H1 (cell line): Measurements from ENCODE around the gene COPS7A. TPM values are rescaled to one million over a fixed set of nuclear protein-coding genes. Genes with fewer than 3 reads are reported as not detected.
A peak's percentile ranks its signal among the peaks of the same experiment; 100 is the strongest.

ENCODE experiments used
- CTCF ChIA-PET: fragments of 300-600 bp; sonication (Branson Sonifier 250); formaldehyde crosslinking; loops from one replicate; lab custom pipeline; 2021; ENCODE audit not compliant: partially characterized antibody; lab: Charles Lee
- POLR2A ChIA-PET: fragments of 300-600 bp; sonication (Branson Sonifier 250); formaldehyde crosslinking; loops from one replicate; lab custom pipeline; 2021; ENCODE audit warnings: inconsistent platforms; ENCODE audit not compliant: partially characterized antibody; lab: Charles Lee
- DNase-seq, 2 experiments: peaks; one replicate each; pipeline versions ENCODE4 v3.0.0 to v3.0.0-alpha.2; 2010 to 2022; ENCODE audit warnings: low spot score in 2 of 2, low read depth in 1 of 2, mixed read lengths in 1 of 2
- FAIRE-seq: peaks from 2 replicates; lab custom pipeline; 2011; peaks lifted over from hg19 to GRCh38; lab: Jason Lieb, UNC
- H2AFZ ChIP-seq: 2 replicates; pipeline ENCODE4 v1.8.1; 2012; ENCODE audit warnings: low read length, inconsistent platforms
- H2AK5ac ChIP-seq: 2 replicates; pipeline ENCODE4 v1.6.1; 2013; ENCODE audit warnings: low read depth, low read length
- H2BK120ac ChIP-seq: replicated peaks from 2 replicates; pipeline ENCODE3; 2013; ENCODE audit warnings: low read depth, low read length, inconsistent platforms
- H2BK12ac ChIP-seq: 2 replicates; pipeline ENCODE4 v1.6.1; 2013; ENCODE audit warnings: low read depth, low read length
- H2BK15ac ChIP-seq: 2 replicates; pipeline ENCODE4 v1.6.1; 2013; ENCODE audit warnings: low read length
- H2BK20ac ChIP-seq: 2 replicates; pipeline ENCODE4 v1.6.1; 2013; ENCODE audit warnings: low read length
- H2BK5ac ChIP-seq: 2 replicates; pipeline ENCODE4 v1.6.1; 2013; ENCODE audit warnings: low read depth, low read length
- H3K14ac ChIP-seq: 2 replicates; pipeline ENCODE4 v1.6.1; 2013; ENCODE audit warnings: inconsistent platforms; ENCODE audit not compliant: insufficient read length
- H3K18ac ChIP-seq: 2 replicates; pipeline ENCODE4 v1.6.1; 2013; ENCODE audit warnings: low read length; ENCODE audit errors: extremely low read depth
- H3K23ac ChIP-seq: 2 replicates; pipeline ENCODE4 v1.6.1; 2013; ENCODE audit warnings: inconsistent platforms; ENCODE audit not compliant: insufficient read length
- H3K23me2 ChIP-seq: 2 replicates; pipeline ENCODE4 v1.6.1; 2013; ENCODE audit warnings: low read depth, low read length
- H3K27ac ChIP-seq: 2 replicates; pipeline ENCODE4 v1.6.1; 2011; ENCODE audit warnings: low read depth, low read length, inconsistent platforms
- H3K27me3 ChIP-seq, 4 experiments: replicated peaks in 1 of 4; 1 replicate in 1 of 4; 2 replicates in 3 of 4; pipeline versions ENCODE4 v1.6.1 to v1.8.1; 2011 to 2013; ENCODE audit warnings: low read length in 3 of 4, mild to moderate bottlenecking in 3 of 4, inconsistent platforms in 2 of 4, mixed read lengths in 2 of 4, moderate library complexity in 1 of 4; ENCODE audit not compliant: control insufficient read depth in 3 of 4, insufficient read depth in 3 of 4; ENCODE audit errors: extremely low read depth in 1 of 4
- H3K36me3 ChIP-seq, 4 experiments: 2 replicates each; pipeline versions ENCODE4 v1.6.1 to v1.8.1; 2011 to 2013; ENCODE audit warnings: mild to moderate bottlenecking in 4 of 4, low read length in 3 of 4, moderate library complexity in 2 of 4, control low read depth in 1 of 4, inconsistent platforms in 1 of 4; ENCODE audit not compliant: insufficient read depth in 4 of 4, control insufficient read depth in 2 of 4
- H3K4ac ChIP-seq: replicated peaks from 2 replicates; pipeline ENCODE3; 2013; ENCODE audit warnings: low read length, low read depth, mixed read lengths, inconsistent platforms; ENCODE audit not compliant: insufficient read length
- H3K4me1 ChIP-seq, 4 experiments: replicated peaks in 1 of 4; 1 replicate in 1 of 4; 2 replicates in 3 of 4; pipeline versions ENCODE4 v1.6.1 to v1.8.1; 2011 to 2013; ENCODE audit warnings: low read length in 3 of 4, inconsistent platforms in 2 of 4, mixed read lengths in 1 of 4; ENCODE audit not compliant: insufficient read depth in 4 of 4, control insufficient read depth in 3 of 4
- H3K4me2 ChIP-seq, 2 experiments: 2 replicates each; pipeline versions ENCODE4 v1.6.1 to v1.8.1; 2011 to 2013; ENCODE audit warnings: low read depth in 2 of 2, low read length in 2 of 2, control low read depth in 1 of 2, inconsistent platforms in 1 of 2, mild to moderate bottlenecking in 1 of 2; ENCODE audit not compliant: insufficient read depth in 1 of 2
- H3K4me3 ChIP-seq, 4 experiments: fragments of 200-600, 300-600 bp in 1 of 4; sonication (generic), shearing (Covaris generic), sonication (Bioruptor Twin) in 1 of 4; 2 replicates each; pipeline versions ENCODE4 v1.5.1 to v1.8.1; 2011 to 2016; ENCODE audit warnings: low read length in 4 of 4, low read depth in 3 of 4, control low read depth in 2 of 4, inconsistent platforms in 2 of 4, mild to moderate bottlenecking in 2 of 4, mixed read lengths in 1 of 4, moderate library complexity in 1 of 4; ENCODE audit not compliant: insufficient read depth in 2 of 4; ENCODE audit errors: extremely low read depth in 1 of 4
- H3K56ac ChIP-seq: replicated peaks from 2 replicates; pipeline ENCODE3; 2013; ENCODE audit warnings: low read depth, mild to moderate bottlenecking, mixed read lengths, low read length, inconsistent platforms; ENCODE audit not compliant: insufficient read length
- H3K79me1 ChIP-seq: 2 replicates; pipeline ENCODE4 v1.6.1; 2013; ENCODE audit warnings: low read depth, low read length, control low read depth
- H3K79me2 ChIP-seq, 2 experiments: 2 replicates each; pipeline versions ENCODE4 v1.6.1 to v1.8.1; 2012 to 2013; ENCODE audit warnings: low read length in 2 of 2, mild to moderate bottlenecking in 2 of 2, inconsistent platforms in 1 of 2; ENCODE audit not compliant: insufficient read depth in 2 of 2, control insufficient read depth in 1 of 2
- H3K9ac ChIP-seq, 4 experiments: replicated peaks in 1 of 4; 1 replicate in 1 of 4; 2 replicates in 3 of 4; pipeline versions ENCODE4 v1.6.1 to v1.8.1; 2011 to 2013; ENCODE audit warnings: low read depth in 3 of 4, low read length in 3 of 4, control low read depth in 2 of 4, mild to moderate bottlenecking in 2 of 4, moderate library complexity in 2 of 4, inconsistent platforms in 1 of 4; ENCODE audit errors: extremely low read depth in 1 of 4
- H3K9me3 ChIP-seq, 2 experiments: 2 replicates each; pipeline versions ENCODE4 v1.6.1 to v1.8.1; 2012 to 2013; ENCODE audit warnings: mild to moderate bottlenecking in 2 of 2, moderate library complexity in 2 of 2, control low read depth in 1 of 2, inconsistent platforms in 1 of 2, low read depth in 1 of 2, low read length in 1 of 2, mixed read lengths in 1 of 2; ENCODE audit not compliant: insufficient read depth in 2 of 2
- H4K20me1 ChIP-seq, 2 experiments: replicated peaks in 1 of 2; 2 replicates each; pipeline versions ENCODE3 to v1.8.1; 2011 to 2013; ENCODE audit warnings: inconsistent platforms in 2 of 2, low read length in 2 of 2, mild to moderate bottlenecking in 1 of 2; ENCODE audit not compliant: insufficient read depth in 2 of 2, control insufficient read depth in 1 of 2
- H4K5ac ChIP-seq: 2 replicates; pipeline ENCODE4 v1.6.1; 2013; ENCODE audit warnings: low read length, low read depth, mixed read lengths, inconsistent platforms; ENCODE audit not compliant: insufficient read length
- H4K8ac ChIP-seq: 2 replicates; pipeline ENCODE4 v1.8.0; 2013; ENCODE audit warnings: mild to moderate bottlenecking, moderate library complexity, low read length, inconsistent platforms; ENCODE audit not compliant: insufficient read depth; ENCODE audit errors: extremely low read depth
- H4K91ac ChIP-seq: replicated peaks from 2 replicates; pipeline ENCODE3; 2013; ENCODE audit warnings: low read length, mixed read lengths, inconsistent platforms; ENCODE audit not compliant: insufficient read length
- KDM1A ChIP-seq: fragments of 200-600, 300-600 bp; sonication (generic); IDR thresholded peaks from 2 replicates; pipeline ENCODE4 v1.7.1; 2016; ENCODE audit warnings: mild to moderate bottlenecking, low read length, borderline replicate concordance
- WGBS, 2 experiments: shearing (Covaris generic) in 1 of 2; methylation state at CpG; one replicate each; pipeline versions ENCODE4 v1.1.6 to v1.1.7; 2013 to 2015; ENCODE audit warnings: low lambda C conversion rate in 2 of 2, mixed read lengths in 2 of 2, inconsistent platforms in 1 of 2, low coverage in 1 of 2, missing lambda C conversion rate in 1 of 2; ENCODE audit not compliant: insufficient replicate concordance in 2 of 2, insufficient coverage in 1 of 2, insufficient read length in 1 of 2; ENCODE audit errors: extremely low coverage in 1 of 2, missing lambda C conversion rate in 1 of 2; 5-methylcytosine and 5-hydroxymethylcytosine counted together
- polyA plus RNA-seq, 7 experiments: library from polyadenylated mRNA; depleted of rRNA in 3 of 7; stranded (reverse) in 5 of 7; unstranded in 2 of 7; fragments of >200 nt in 5 of 7; fragments of 200-250 nt in 2 of 7; gene quantifications; 1 replicate in 5 of 7; 2 replicates in 1 of 7; 4 replicates in 1 of 7; pipeline versions ENCODE4 v1.2.1 to v1.2.3, GENCODE V29; 2011 to 2013; ENCODE audit warnings: missing spikeins in 2 of 7, mixed read lengths in 2 of 7
- total RNA-seq: library from RNA; stranded (reverse); fragmentation: NEBNext Ultra II Directional; extraction: Animal tissue kit (Norgen Biotek cat#: 25700); gene quantifications from 2 replicates; pipeline ENCODE4 v1.2.1, GENCODE V29; 2021

Gene COPS7A
- total and polyA plus RNA-seq, 2 of the 8 experiments (the other 6 are each of a cell fraction or from before 2014, with no cell fraction given), result 44.5 to 95.9 TPM

- H2BK20ac ChIP-seq, result no peak overlapping the region
- H3K9me3 ChIP-seq, result no peaks in the 10 kb centered on the region
- 85% methylated on average over 16 of the region's 16 CpGs; no CpG with 5 or more reads in 1 of the 2 experiments for WGBS, 2 experiments
- no peak overlapping the region for H3K9ac ChIP-seq
- peaks cover 0 to 6% of the 10 kb centered on the region in 2 experiments for H4K20me1 ChIP-seq
- ChIA-PET CTCF (interaction anchor here (0.9 to 29.6 kb wide), 4 partner anchors 9 to 54 kb away, joined by 3 to 532 read pairs (median 217); partner anchors contain the start of genes GNB3, GPR162, MLF2 and P3H3), POLR2A (interaction anchor here (1.0 to 11.6 kb wide), 9 partner anchors 8 to 92 kb away, joined by 3 to 151 read pairs (median 4); partner anchors contain the start of genes MLF2, PTMS, TPI1 and ZNF384)
- H3K79me2 ChIP-seq, result no peaks in the 10 kb centered on the region
- H2BK12ac ChIP-seq, result no peak overlapping the region
- H3K4me1 ChIP-seq, result peaks cover 5 to 35% (median 25%) of the 10 kb centered on the region in 4 experiments
- H3K27ac ChIP-seq, result no peak overlapping the region
- H2BK15ac ChIP-seq, result 0 out of 2 replicates have a peak overlapping the region, but pooled peaks have one; percentile 72
- H3K23ac ChIP-seq, result no peak overlapping the region
- no peak overlapping the region for H2BK5ac ChIP-seq
- no peak for DNase-seq
- H3K56ac ChIP-seq, result no peak overlapping the region
- H2AFZ ChIP-seq, result no peak overlapping the region
- peaks cover 15% of the 10 kb centered on the region for H3K23me2 ChIP-seq
- no peak overlapping the region for H4K8ac ChIP-seq
- 0 out of 2 replicates have a peak overlapping the region, but pooled peaks have one; percentile 20 for H3K18ac ChIP-seq
- no peak overlapping the region for H4K91ac ChIP-seq
- H3K4me3 ChIP-seq, result no peak overlapping the region
- H3K4ac ChIP-seq, result no peak overlapping the region
- H3K36me3 ChIP-seq, result peaks cover 0 to 12% (median 5%) of the 10 kb centered on the region in 4 experiments; a peak in 6 of 8 replicates
- no peak overlapping the region for H3K14ac ChIP-seq
- H3K27me3 ChIP-seq, result peaks cover 0 to 36% (median 26%) of the 10 kb centered on the region in 4 experiments; a peak in 5 of 7 replicates
- H4K5ac ChIP-seq, result no peak overlapping the region
- no peak for FAIRE-seq
- H3K4me2 ChIP-seq, result no peak overlapping the region
- H2AK5ac ChIP-seq, result 0 out of 2 replicates have a peak overlapping the region, but pooled peaks have one; percentile 42
- H2BK120ac ChIP-seq, result no peak overlapping the region
- no peaks in the 10 kb centered on the region for H3K79me1 ChIP-seq
- no peak for TF ChIP-seq KDM1A
- TF ChIP-seq, all 59 proteins: peak for 0
Observed at GRCh38 chr12:6775185-6776174, 51.6 kb downstream of the COPS7A start.
